Stimulated activated naive CD8-positive, alpha-beta T cell treated with anti-CD3 and anti-CD28 coated beads, Interleukin-15, amount 100 ng/mL, for 72 hours (primary cell): ENCODE data around the gene GK2.

Experiments used
- ATAC-seq: fragments of 150-1000 bp; cut with Tn5 transposase; 2 replicates; pipeline ENCODE4 v1.10.0; 2021; ENCODE audit warnings: mild to moderate bottlenecking, moderate library complexity
- DNase-seq, 2 donors: peaks; one replicate each; pipeline ENCODE4 v3.0.0; 2021 to 2022
- H3K27ac Mint-ChIP-seq, 2 donors: one replicate each; pipeline ENCODE4 v1.8.0; 2022; ENCODE audit warnings: mild to moderate bottlenecking in 2 of 2, mixed read lengths in 2 of 2, moderate library complexity in 2 of 2
- H3K27me3 Mint-ChIP-seq: one replicate; pipeline ENCODE4 v1.8.0; 2022; ENCODE audit warnings: mixed read lengths
- H3K4me1 Mint-ChIP-seq: one replicate; pipeline ENCODE4 v1.8.0; 2022; ENCODE audit warnings: mild to moderate bottlenecking, mixed read lengths
- H3K4me3 Mint-ChIP-seq, 2 donors: one replicate each; pipeline ENCODE4 v1.8.0; 2022; ENCODE audit warnings: mild to moderate bottlenecking in 2 of 2, mixed read lengths in 2 of 2, moderate library complexity in 1 of 2
- H3K9me3 Mint-ChIP-seq, 2 donors: one replicate each; pipeline ENCODE4 v1.8.0; 2022; ENCODE audit warnings: mixed read lengths in 2 of 2

GK2 gene

DNA sequence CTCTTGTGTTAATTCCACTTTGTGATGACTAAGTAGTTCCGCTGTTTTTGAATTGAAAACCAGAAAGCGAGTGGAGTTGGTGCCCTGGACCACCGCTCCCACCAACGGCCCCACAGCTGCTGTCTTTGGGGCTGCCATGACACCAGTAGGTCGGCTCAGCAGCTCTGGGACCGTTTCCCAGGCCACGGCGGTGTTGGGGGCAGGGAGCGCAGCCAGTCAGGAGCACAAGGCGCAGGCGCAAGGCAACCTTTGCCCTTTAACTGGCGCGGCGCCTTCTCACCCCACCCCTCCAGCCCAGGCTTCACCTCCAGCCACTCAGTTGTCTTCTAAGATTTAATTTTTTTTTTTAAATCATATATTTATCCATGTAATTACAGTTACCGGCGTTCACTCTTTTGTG, at the start of gene GK2:
TSS of gene GK2 (minus strand) at position 166 of the 400 bp plus-strand sequence. CDS start at position 138, 28 bp downstream.
- no peak within 1 kb of the TSS for H3K27ac Mint-ChIP-seq
- H3K9me3 Mint-ChIP-seq: peaks cover 0 to 8% of the 10 kb centered on the region in 2 donors
- H3K4me3 Mint-ChIP-seq: no peak within 1 kb of the TSS
- ATAC-seq: no peak
- no peak for DNase-seq
- no peaks in the 10 kb centered on the region for H3K4me1 Mint-ChIP-seq
- H3K27me3 Mint-ChIP-seq: no peaks in the 10 kb centered on the region

DNA sequence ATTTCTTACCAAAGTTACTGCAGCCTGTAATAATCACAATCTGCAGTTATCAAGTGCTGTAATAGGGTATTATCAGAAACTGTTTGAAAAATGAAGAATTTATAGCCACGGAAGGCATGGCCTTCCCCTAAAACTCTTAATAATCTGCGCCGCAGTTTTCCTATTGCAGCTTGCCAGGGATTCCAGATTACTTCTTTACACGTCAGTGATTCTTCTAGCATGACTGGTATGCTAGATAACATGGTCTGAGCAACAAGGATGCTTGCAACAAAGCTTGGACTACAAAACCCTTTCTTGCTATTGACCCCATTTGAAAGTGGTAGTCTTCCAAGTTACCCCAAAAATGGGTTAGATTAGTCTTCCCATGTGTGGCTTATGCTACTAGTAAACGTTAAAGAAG, 47.2 kb upstream of the GK2 start:
- no peaks in the 10 kb centered on the region for H3K27me3 Mint-ChIP-seq
- H3K9me3 Mint-ChIP-seq: peaks cover 0 to 2% of the 10 kb centered on the region in 2 donors
- no peak for DNase-seq
- no peak for ATAC-seq
- no peak overlapping the region for H3K4me3 Mint-ChIP-seq
- no peak overlapping the region for H3K27ac Mint-ChIP-seq
- H3K4me1 Mint-ChIP-seq: no peaks in the 10 kb centered on the region

DNA sequence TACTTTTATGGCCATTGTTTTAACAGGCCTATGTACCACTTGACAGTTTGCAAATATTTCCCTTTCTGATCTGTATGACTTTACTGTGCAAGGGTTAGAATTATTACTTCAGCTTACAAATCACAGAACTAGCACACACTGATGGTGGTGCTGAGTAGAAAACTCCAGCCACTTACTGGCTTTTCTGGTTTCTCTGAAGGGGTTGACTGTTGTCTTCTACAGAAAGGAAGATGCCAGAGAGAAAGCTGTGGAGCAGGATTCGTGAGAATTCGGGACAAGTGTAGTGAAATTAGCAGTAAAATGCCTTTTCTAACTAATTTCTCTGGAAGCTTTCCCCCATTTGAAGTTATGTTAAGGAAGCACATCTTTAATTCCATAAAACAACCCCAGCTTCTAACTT, 46.6 kb upstream of the GK2 start:
- no peak for ATAC-seq
- peaks cover 0 to 5% of the 10 kb centered on the region in 2 donors for H3K9me3 Mint-ChIP-seq
- no peak overlapping the region for H3K4me3 Mint-ChIP-seq
- H3K4me1 Mint-ChIP-seq: no peaks in the 10 kb centered on the region
- H3K27me3 Mint-ChIP-seq: no peaks in the 10 kb centered on the region
- no peak overlapping the region for H3K27ac Mint-ChIP-seq
- no peak for DNase-seq

DNA sequence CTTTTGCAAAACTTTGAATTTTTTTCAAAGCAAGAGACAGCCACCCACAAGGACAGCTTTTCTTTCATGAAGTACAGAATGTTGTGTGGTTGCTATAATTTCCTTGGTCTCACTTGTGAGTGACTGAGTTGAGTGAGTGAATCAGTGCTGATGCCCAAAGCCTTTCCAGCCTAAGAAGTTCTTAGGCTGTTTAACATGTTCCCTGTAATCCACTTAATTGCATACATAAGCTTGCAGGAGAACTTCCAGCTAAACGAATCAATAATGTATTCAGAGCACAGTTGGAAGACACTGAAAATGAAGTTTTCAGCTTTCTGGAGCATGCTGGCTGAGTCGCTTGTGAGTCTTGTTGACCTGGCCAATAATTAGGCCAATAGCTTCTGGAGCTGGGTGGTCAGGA, 42.0 kb upstream of the GK2 start:
- no peak overlapping the region for H3K27ac Mint-ChIP-seq

DNA sequence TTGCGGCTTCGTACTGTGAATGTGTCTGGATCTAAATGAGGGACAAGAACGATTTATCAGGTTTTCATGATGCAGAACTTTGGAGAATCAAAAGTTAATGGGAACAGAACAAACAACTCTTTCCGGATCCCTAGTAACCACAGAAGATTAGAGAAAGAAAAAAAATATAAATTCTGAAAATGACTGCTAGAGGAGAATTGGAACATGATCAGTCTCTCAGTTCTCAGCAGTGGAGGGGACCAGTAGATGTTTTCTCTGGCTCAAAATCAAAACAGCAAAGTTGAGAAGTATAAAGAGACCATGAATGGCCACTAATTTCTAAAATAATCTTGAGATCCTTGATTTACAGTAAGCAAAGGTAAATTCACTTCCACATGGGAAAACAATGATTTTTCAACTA, 38.1 kb upstream of the GK2 start:
- Mint-ChIP-seq H3K4me1 (no peaks in the 10 kb centered on the region), H3K4me3 (no peak overlapping the region), H3K9me3 (peaks cover 0 to 5% of the 10 kb centered on the region in 2 donors), H3K27me3 (no peaks in the 10 kb centered on the region), H3K27ac (no peak overlapping the region)
- ATAC-seq: no peak
- no peak for DNase-seq

More for the DNA sequence above, 42.0 kb upstream of the GK2 start:
- H3K9me3 Mint-ChIP-seq: peaks cover 0 to 5% of the 10 kb centered on the region in 2 donors
- ATAC-seq (no peak), DNase-seq (no peak)
- no peaks in the 10 kb centered on the region for H3K27me3 Mint-ChIP-seq
- no peaks in the 10 kb centered on the region for H3K4me1 Mint-ChIP-seq
- no peak overlapping the region for H3K4me3 Mint-ChIP-seq

DNA sequence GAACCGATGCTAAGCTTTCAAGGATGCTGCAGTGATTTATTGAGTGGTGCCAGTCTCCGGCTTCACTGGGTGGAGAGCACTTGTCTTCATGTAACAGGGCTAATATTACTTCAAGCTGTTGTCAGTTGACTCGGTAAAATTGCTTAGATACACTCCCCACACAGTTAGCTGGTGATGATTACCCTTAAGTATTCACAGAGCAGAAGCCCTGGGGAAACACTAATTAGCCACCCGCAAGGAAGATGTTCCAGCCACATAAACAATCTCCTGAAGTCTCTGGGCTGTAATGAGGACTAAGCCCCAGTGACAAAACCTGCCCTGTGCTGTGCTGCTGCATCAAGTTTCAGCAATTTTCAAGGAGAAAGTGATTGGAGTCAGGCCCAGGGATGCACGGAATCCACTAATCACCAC, 37.3 kb upstream of the GK2 start:
- no peak for ATAC-seq
- Mint-ChIP-seq H3K4me1 (no peaks in the 10 kb centered on the region), H3K27me3 (no peaks in the 10 kb centered on the region), H3K9me3 (peaks cover 0 to 5% of the 10 kb centered on the region in 2 donors), H3K4me3 (no peak overlapping the region), H3K27ac (no peak overlapping the region)
- DNase-seq: no peak

DNA sequence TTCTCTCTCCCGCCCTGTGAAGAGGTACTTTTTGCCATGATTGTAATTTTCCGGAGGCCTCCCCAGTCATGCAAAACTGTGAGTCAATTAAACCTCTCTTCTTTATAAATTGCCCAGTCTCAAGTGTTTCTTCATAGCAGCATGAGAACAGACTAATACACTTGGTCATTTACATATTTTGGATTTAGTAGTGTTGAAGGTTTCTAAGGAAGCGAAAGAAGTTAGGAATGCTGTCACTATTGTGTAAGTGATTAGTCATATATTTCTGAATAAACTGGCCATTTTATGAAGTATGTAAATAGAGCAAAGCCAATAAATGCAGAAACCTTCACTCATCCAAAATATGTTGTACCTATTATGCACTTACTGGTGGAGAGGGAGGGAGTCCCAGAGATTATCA, 34.4 kb upstream of the GK2 start:
- DNase-seq: no peak
- Mint-ChIP-seq H3K27me3 (no peaks in the 10 kb centered on the region), H3K4me3 (no peak overlapping the region), H3K27ac (no peak overlapping the region), H3K9me3 (peaks cover 0 to 8% of the 10 kb centered on the region in 2 donors), H3K4me1 (no peaks in the 10 kb centered on the region)
- no peak for ATAC-seq

DNA sequence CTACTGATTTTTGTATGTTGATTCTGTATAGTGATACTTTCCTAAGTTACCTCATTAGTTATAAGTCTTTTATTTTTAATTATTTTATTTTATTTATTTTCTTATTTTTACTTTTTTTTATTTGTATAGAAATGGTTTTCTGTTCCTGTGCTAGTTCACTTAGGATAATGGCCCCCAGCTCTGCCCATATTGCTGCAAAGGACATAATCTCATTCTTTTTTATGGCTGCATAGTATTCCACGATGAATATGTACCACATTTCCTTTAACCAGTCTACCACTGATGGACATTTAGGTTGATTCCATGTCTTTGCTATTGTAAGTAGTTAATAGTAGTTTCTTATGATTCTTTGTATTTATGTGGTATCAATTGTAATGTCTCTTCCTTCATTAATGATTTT, 31.5 kb upstream of the GK2 start:
- no peak overlapping the region for H3K27ac Mint-ChIP-seq
- ATAC-seq (no peak), DNase-seq (no peak)
- no peak overlapping the region for H3K4me3 Mint-ChIP-seq
- no peaks in the 10 kb centered on the region for H3K4me1 Mint-ChIP-seq
- H3K27me3 Mint-ChIP-seq: no peaks in the 10 kb centered on the region
- peaks cover 0 to 8% of the 10 kb centered on the region in 2 donors for H3K9me3 Mint-ChIP-seq

DNA sequence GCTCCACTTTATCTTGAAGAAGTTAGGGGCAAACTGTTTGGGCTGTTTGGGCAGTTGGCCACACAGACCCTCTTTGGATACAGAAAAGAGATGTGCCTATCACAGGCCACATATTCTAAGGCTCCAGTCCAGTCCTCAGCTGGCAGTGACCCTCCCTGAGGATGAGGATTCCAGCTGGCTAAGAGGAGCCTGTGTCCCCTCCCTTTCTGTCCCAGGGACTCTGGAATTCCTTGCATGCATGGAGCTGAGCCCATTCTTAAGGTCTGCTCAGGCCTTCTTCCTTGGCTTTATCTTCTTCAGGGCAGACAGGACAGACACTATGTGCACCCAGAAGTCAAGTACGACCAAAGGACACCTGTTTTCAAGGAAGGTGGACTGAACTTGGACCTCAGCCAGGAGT, 23.8 kb upstream of the GK2 start:
- DNase-seq: no peak
- Mint-ChIP-seq H3K27ac (no peak overlapping the region), H3K27me3 (no peaks in the 10 kb centered on the region), H3K9me3 (no peaks in the 10 kb centered on the region), H3K4me3 (no peak overlapping the region), H3K4me1 (no peaks in the 10 kb centered on the region)
- ATAC-seq: no peak

DNA sequence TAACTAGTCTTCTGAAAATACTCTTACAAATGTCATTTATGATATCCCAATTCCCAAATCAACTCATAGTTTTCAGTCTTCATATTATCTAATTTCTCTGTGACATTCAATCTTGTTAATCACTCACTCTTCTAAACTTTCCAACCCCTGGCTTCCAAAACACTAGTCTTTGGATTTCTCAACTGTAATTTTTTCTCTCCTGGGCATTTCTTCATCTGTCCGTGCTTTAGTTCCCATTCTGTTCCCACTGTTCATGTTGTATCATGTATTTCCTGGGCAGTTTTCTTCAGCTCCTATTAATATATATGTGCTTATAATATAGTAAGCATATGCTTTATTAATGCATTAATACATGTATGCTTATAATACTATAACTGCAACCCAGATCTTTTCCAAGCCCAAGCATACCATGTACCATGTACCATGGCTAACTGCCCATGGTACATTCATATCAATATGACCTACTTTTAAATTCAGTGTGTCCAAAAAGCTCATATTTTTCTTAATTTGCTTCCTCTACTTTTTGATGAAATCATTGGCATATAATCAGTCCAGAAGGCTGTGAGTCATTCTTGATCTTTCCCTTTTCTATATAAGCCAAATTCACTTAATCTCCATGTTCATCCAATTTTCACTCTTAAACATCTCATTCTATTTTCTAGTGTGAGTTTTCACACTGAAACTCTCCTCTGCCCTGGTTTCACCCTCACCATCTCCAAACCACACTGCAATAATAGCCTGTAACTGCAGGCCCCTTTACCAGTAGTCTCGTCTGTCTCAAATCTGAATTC, 21.3 kb upstream of the GK2 start:
- Mint-ChIP-seq H3K27ac (no peak overlapping the region), H3K9me3 (no peaks in the 10 kb centered on the region), H3K4me1 (no peaks in the 10 kb centered on the region), H3K4me3 (no peak overlapping the region), H3K27me3 (no peaks in the 10 kb centered on the region)
- no peak for DNase-seq
- ATAC-seq: no peak

DNA sequence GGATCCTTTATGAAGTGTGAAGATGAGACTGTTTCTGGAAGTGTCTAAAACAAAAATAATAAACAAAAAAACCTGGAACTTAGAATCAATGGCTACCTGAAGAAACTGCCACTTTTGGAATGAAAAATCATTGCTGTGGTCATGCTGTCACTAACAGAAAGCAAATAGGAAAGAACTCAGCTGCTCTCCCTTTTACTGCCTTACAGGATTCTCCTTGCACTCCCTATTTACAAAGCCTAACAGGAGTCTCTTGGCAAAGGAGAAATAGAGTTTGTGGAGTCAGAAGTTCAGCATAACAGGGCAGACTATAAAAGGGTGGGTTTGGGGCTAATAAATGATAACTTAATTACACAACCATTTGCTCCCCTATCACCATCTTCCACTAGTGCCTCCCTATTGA, 19.0 kb upstream of the GK2 start:
- Mint-ChIP-seq H3K9me3 (no peaks in the 10 kb centered on the region), H3K4me1 (no peaks in the 10 kb centered on the region)
- ATAC-seq: no peak

DNA sequence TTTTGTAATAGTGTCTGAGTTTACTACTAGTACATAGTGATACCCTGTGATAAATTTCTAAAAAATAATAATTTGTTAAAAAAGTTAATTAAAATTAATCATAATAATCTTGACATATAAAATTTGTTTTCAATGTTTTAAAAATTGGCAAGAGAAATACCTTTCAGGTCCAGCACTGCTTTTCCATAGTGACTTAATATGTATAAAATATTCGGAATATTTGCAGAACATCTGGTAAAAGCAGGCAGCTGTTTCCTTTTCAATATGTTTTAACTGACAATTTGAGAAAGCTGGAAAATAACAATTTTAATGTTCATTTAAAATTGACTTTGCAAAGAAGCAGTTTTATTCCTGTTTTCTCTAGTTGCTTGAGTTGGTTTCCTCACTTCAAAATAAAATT, 17.6 kb upstream of the GK2 start:
- no peaks in the 10 kb centered on the region for H3K4me1 Mint-ChIP-seq
- H3K27me3 Mint-ChIP-seq: no peaks in the 10 kb centered on the region
- DNase-seq: no peak
- H3K9me3 Mint-ChIP-seq: no peaks in the 10 kb centered on the region
- no peak overlapping the region for H3K27ac Mint-ChIP-seq
- H3K4me3 Mint-ChIP-seq: no peak overlapping the region
- no peak for ATAC-seq

More for the DNA sequence above, 19.0 kb upstream of the GK2 start:
- no peaks in the 10 kb centered on the region for H3K27me3 Mint-ChIP-seq
- H3K27ac Mint-ChIP-seq: no peak overlapping the region
- no peak for DNase-seq
- no peak overlapping the region for H3K4me3 Mint-ChIP-seq

DNA sequence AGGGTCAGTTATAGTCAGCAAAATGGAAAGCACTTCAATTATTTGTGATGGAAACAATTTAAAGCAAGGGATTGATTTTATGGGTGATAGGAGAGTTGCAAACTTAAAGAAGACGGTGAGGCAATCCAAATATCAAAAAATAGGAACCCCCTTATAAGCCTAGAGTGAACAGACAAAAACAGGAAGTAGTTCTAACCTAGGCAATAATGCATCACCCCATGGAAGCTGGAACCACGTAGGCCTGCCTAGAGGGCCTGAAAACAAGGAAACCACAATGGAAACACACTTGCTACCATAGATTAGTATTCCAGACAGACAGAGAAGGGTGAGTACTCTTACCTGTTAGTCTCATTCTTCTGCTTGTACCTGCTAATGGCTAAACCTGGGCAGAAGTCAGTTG, 13.5 kb upstream of the GK2 start:
- ATAC-seq (no peak), DNase-seq (no peak)
- Mint-ChIP-seq H3K9me3 (no peaks in the 10 kb centered on the region), H3K4me3 (no peak overlapping the region), H3K4me1 (no peaks in the 10 kb centered on the region), H3K27me3 (no peaks in the 10 kb centered on the region), H3K27ac (no peak overlapping the region)

DNA sequence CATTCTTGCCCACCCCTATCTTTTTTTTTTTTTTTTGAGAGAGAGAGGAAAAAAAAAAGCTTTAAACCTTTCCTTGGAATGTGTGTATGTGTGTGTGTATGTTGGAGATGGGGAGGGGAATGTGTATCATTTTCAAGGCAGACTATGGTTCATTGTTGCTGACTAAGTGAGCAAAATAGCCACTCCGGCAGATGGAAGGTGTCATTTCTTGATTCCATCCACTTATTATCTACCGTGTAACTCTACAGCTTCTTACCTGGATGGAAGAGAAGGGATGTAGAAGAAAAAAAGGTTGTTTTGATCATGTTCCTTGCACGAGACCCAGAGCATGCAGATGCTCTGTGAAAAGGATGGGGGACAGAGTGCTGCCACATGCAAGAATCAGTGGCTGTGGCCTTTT, 5.9 kb upstream of the GK2 start:
- H3K9me3 Mint-ChIP-seq: peaks cover 0 to 2% of the 10 kb centered on the region in 2 donors
- no peaks in the 10 kb centered on the region for H3K4me1 Mint-ChIP-seq

DNA sequence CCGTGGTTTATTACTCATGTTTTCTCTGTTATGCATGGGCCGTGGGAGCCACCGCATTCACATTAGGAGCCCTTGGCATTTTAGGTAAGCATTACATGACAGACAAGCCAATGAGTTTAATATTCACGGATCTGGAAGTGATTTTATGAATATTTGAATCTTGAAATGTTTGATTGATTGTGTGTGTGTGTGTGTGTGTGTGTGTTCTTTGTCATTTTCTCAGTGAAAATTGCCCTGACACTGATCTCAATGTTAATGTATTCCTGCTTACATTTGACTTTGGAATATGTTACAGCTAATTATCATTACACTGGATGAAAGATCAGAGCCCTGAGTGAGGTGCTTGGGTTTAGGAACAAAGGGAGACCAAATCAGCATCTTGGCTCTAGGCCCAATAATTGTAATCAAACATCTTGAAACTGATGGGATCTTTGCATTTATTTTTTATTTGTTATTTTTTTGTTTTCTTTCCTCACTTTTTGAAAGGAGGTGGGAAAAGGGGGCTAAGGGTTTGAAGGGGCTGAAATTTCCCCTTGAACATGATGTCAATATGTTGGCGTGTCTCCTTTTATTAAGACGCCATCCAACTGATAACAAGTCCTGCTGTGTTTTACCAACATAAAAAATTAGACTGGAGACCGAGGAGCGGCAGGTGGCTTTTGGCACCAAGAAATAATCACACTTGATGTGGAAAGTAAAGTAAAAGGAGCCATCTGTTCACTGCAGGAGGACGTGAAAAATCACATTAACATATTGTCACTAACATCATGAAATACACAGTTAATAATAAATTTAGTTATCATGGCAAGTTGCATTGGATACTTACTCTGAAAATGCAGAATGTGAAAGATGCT, 5.2 kb upstream of the GK2 start:
- ATAC-seq (no peak), DNase-seq (no peak)
- Mint-ChIP-seq H3K9me3 (peaks cover 0 to 8% of the 10 kb centered on the region in 2 donors), H3K27me3 (no peaks in the 10 kb centered on the region), H3K4me3 (no peak overlapping the region), H3K4me1 (no peaks in the 10 kb centered on the region), H3K27ac (no peak overlapping the region)

More for the DNA sequence above, 5.9 kb upstream of the GK2 start:
- ATAC-seq (no peak), DNase-seq (no peak)
- no peak overlapping the region for H3K27ac Mint-ChIP-seq
- H3K27me3 Mint-ChIP-seq: no peaks in the 10 kb centered on the region
- H3K4me3 Mint-ChIP-seq: no peak overlapping the region

DNA sequence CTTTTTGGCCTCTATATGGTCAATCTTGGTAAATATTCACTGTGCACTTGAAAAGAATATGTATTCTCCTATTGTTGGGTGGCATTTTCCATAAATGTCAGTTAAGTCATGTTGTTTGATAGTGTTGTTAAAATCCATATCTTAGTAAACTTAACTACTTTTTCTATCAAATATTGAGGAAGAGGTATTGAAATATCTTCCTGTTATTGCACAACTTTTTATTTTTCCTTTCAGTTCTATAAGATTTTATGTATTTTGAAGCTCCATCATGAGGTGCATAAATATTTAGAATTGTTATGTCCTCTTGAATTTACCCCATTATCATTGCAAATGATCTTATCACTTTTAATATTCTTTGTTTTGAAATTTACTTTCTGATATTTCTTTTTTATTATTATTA, 3.4 kb downstream of the GK2 start:
- Mint-ChIP-seq H3K4me1 (no peaks in the 10 kb centered on the region), H3K4me3 (no peak overlapping the region), H3K9me3 (peaks cover 0 to 8% of the 10 kb centered on the region in 2 donors), H3K27me3 (no peaks in the 10 kb centered on the region), H3K27ac (no peak overlapping the region)
- ATAC-seq (no peak), DNase-seq (no peak)
